NCI-H1105 (cell line): ENCODE measurements around the gene ANKRD30B.
"Not testable (repeated sequence)": the region's sequence is repeated elsewhere in the genome, so short reads cannot be mapped to it uniquely, and the experiment has no call there.

Experiments used
- DNase-seq: peaks from one replicate; lab custom pipeline; 2025; lab: John Stamatoyannopoulos, UW

Gene ANKRD30B

DNA sequence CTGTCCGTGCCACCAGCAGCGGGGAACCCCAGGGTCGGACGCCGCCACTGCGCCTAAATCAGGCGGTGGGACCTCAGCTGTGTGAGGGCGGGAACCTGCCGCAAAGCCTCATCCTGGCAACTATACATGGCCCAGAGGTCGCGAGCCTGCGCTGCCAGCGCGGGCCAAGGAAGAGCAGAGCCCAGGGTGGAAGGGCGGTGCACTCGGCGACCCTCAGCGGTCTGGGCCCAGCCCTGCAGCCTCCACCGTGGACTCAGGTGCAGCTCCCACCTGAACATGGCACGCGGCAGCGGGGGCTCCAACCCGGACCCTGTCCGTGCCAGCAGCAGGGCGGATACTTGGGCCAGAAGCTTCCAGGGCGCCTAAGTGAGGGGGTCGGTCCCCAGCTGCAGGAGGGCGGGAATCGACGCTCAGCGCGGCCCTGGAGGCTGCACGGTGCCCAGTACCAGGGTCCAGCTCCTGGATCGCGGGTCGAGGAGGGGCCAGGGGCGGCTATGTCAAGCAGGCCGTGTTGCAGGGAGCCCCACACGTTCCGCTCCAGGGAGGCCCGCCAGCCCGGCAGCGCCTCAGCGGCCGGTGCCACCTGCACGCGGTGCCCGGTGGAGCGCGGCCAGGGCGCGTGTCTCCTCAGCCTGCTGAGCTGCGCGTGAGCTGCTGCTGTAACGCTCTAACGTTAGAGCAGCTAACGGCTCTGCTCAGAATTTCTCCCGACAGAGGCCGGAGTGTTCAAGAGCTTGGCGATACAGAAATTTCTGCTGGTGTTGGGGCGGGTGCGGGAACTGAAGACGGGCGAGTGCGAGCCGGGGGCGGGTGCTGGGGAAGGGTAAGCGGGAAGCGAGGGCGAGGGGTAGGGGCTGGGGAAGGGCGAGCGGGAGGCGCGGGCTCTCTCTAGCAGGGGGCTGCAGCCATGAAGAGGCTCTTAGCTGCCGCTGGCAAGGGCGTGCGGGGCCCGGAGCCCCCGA, at the start of gene ANKRD30B:
TSS of gene ANKRD30B (plus strand) at position 660 of the 962 bp plus-strand sequence. CDS start at position 908, 248 bp downstream.
- no peak for DNase-seq

DNA sequence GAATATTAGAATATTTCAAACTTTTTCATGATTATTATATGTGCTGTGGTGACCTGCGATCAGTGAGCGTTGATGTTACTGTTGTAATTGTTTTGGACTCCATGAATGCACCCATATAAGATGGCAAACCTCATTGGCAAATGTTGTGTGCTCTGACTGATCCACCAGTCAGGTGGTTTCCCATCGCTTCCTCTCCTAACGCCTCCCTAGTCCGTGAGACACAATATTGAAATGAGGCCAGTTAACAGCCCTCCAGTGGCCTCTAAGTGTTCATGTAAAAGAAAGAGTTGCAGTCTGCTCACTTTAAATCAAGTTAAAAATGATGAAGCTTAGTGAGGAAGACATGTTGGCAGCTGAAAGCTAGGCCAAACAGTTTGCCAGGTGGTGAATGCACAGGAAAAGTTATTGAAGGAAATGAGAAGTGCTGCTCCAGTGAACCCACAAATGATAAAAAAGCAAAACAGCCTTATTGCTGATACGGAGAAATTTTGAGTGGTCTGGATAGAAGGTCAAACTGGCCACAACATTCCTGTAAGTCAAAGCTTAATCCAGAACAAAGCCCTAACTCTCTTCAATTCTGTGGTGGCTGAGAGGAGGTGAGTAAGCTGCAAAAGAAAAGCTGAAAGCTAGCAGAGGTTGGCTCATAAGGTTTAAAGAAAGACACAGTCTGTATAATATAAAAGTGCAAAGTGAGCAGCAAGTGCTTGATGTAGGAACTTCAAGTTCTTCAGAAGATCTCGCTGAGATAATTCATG, 46.5 kb upstream of the ANKRD30B start:
- not testable (repeated sequence) for DNase-seq

- DNase-seq = not testable (repeated sequence)
Observed at GRCh38 chr18:14709761-14710160, 38.2 kb upstream of the ANKRD30B start.

- not testable (repeated sequence) for DNase-seq
Observed at GRCh38 chr18:14721569-14721968, 26.4 kb upstream of the ANKRD30B start.

GRCh38 chr18:14739056-14739455, 8.9 kb upstream of the ANKRD30B start:
- not testable (repeated sequence) for DNase-seq

- no peak for DNase-seq
Observed at GRCh38 chr18:14746897-14747296, 1.1 kb upstream of the ANKRD30B start.

- no peak for DNase-seq
Observed at GRCh38 chr18:14748496-14748895, 524 bp downstream of the ANKRD30B start.

GRCh38 chr18:14763566-14763965, 15.6 kb downstream of the ANKRD30B start:
- not testable (repeated sequence) for DNase-seq

DNA sequence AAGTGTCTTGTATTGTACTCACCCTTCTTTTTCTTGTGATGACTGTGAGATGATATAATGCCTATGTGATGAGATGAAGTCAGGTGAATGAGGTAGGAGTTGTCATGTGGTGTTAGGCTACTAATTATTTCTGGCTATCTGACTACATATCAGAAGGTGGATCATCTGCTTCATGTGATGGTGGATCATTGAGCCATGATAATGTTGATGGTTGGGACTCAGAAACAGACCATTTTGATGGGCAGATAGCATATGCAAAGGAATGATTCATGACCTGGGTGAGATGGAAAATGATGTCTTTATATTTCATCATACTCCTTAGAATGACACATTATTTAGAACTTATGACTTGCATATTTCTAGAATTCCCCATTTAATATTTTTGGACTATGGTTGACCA, 19.5 kb downstream of the ANKRD30B start:
- no peak for DNase-seq

- no peak for DNase-seq
Observed at GRCh38 chr18:14768241-14768640, 20.3 kb downstream of the ANKRD30B start.

DNA sequence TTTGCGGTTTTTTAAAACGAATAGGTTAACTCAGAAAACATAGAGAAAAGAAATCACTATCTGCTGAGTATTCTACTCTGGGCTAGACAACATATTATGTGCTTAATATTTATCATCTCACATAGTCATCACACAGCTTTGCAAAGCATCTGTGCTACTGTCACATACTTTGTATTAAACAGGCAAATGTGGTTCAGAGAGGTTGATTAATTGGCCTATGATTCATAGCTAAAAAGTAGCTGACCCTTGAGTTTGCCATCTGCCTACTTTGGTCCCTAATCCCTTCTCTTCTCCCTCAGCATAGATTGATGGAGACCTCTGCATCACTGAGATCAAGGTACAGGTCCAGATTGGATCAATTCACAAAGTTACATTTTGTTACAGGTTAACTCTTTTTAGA, 21.4 kb downstream of the ANKRD30B start:
- no peak for DNase-seq

GRCh38 chr18:14776801-14777200, 28.8 kb downstream of the ANKRD30B start:
- no peak for DNase-seq

DNA sequence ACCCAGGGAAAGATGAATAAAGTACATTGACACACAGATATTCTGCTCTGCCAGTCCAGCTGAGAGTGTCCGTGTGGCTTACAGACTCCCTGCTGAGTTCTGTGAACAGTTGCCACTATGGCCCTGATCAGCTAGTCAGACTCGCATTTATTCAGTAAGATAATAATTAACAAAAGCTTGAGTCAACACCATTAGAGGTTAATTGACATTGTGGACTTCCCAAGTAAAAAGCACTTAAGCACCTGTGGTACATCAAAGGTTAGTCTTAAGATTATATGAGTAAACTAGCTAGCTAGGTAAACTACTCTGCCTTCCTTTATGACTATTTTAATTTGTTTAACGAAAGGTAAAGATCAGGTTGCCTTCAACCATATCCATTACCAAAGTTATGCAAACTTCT, 33.7 kb downstream of the ANKRD30B start:
- DNase-seq = peak; percentile 9

DNA sequence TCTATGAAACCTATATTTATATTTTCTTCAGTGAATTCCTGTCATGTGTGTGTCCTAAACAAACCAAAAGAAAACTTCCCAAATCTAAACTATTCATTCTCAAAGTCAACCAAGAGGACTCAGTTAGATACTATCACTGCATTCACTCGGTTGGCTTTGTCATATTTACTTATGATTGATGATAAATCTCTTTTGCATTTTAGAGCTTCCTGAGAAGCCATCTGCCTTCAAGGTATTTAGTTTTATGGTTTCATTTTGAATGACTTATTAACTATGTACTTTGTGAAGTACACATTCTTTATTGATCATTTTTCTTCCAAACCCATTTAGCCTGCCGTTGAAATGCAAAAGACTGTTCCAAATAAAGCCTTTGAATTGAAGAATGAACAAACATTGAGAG, 36.2 kb downstream of the ANKRD30B start:
- no peak for DNase-seq

- DNase-seq = not testable (repeated sequence)
Observed at GRCh38 chr18:14796876-14797275, 48.9 kb downstream of the ANKRD30B start.

GRCh38 chr18:14797969-14798764, 50.2 kb downstream of the ANKRD30B start:
- not testable (repeated sequence) for DNase-seq

DNA sequence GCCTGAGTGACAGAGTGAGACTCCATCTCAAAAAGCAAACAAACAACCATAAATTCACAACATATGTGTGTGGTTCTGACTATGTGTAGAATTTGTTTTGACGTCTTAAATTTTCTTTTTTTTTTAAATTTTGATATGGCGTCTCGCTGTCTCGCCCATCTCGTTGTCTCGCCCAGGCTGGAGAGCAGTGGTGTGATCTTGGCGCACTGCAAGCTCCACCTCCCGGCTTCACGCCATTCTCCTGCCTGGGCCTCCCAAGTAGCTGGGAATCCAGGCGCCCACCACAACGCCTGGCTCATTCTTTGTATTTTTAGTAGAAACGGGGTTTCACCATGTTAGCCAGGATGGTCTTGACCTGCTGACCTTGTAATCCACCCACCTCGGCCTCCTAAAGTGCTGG, 63.1 kb downstream of the ANKRD30B start:
- DNase-seq = not testable (repeated sequence)

DNA sequence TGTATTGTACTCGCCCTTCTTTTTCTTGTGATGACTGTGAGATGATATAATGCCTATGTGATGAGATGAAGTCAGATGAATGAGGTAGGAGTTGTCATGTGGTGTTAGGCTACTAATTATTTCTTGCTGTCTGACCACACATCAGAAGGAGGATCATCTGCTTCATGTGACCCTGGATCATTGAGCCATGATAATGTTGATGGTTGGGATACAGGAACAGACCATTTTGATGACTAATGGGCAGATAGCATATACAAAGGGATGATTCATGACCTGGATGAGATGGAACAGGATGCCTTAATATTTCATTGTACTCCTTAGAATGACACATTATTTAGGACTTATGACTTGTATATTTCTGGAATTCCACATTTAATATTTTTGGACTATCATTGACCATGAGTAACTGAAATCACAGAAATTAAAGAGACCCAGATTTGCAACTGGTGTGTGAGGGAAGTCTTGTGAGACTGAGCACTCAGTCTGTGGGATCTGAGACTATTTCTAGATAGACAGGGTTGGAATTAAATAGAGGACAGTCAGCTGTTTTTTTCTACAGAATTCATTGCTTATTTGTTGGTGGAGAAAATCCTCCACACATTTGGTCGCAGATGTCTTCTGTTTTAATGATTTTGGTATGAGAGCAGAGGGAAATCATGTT, 79.1 kb downstream of the ANKRD30B start:
- not testable (repeated sequence) for DNase-seq

DNA sequence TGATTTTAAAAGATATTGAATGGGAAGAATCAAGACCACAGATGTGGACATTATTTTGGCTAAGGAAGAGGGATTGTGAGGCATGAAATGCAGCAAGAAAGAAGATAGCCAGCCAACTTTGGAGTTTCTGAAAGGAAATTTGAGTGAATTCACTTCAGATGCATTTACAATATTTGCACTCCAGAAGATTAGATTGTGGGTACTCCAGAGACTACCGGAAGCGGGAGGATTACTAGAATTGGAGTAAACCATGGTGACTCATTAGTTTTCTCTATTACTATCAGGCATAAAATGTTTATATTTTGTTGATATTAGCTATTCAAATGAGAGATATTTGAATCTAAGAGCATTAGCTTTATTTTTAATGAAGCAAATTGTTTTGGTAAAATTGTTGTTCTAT, 93.6 kb downstream of the ANKRD30B start:
- DNase-seq = not testable (repeated sequence)

DNA sequence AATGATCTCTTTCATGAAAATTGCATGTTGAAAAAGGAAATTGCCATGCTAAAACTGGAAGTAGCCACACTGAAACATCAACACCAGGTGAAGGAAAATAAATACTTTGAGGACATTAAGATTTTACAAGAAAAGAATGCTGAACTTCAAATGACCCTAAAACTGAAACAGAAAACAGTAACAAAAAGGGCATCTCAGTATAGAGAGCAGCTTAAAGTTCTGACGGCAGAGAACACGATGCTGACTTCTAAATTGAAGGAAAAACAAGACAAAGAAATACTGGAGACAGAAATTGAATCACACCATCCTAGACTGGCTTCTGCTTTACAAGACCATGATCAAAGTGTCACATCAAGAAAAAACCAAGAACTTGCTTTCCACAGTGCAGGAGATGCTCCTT, 103.6 kb downstream of the ANKRD30B start:
- DNase-seq = not testable (repeated sequence)

- not testable (repeated sequence) for DNase-seq
Observed at GRCh38 chr18:14855634-14856033, 107.7 kb downstream of the ANKRD30B start.
